HEK293T (cell line): ENCODE data around the gene FAM53B.

Experiments
- ARNT ChIP-seq: fragments of 450-650 bp; IDR thresholded peaks from 2 replicates; pipeline ENCODE4 v1.6.1; 2017; ENCODE audit warnings: mild to moderate bottlenecking
- FOXM1 ChIP-seq: fragments of 450-650 bp; IDR thresholded peaks from 2 replicates; pipeline ENCODE4 v1.6.1; 2017; ENCODE audit warnings: mild to moderate bottlenecking, borderline replicate concordance
- HDGF ChIP-seq: fragments of 450-650 bp; IDR thresholded peaks from 2 replicates; pipeline ENCODE4 v1.6.1; 2017; ENCODE audit warnings: antibody characterized with exemption, borderline replicate concordance
- LEF1 ChIP-seq: fragments of 450-650 bp; IDR thresholded peaks from 2 replicates; pipeline ENCODE4 v1.6.1; 2017; ENCODE audit warnings: mild to moderate bottlenecking, borderline replicate concordance
- NFRKB ChIP-seq: fragments of 450-650 bp; IDR thresholded peaks from 2 replicates; pipeline ENCODE4 v1.6.1; 2016; ENCODE audit warnings: mild to moderate bottlenecking, moderate library complexity
- SUZ12 ChIP-seq: fragments of 450-650 bp; IDR thresholded peaks from 2 replicates; pipeline ENCODE4 v1.6.1; 2016; ENCODE audit warnings: mild to moderate bottlenecking

GRCh38 chr10:124586142-124586541 lies 158.0 kb downstream of the FAM53B start:
- TF ChIP-seq FOXM1 (no peak), SUZ12 (no peak), ARNT (no peak), NFRKB (no peak), HDGF (no peak), LEF1 (no peak)
